OCI-LY7 (cell line): ENCODE results near the gene MS4A15. TPM values are rescaled to one million over a fixed set of nuclear protein-coding genes. Genes with fewer than 3 reads are reported as not detected.

Experiments
- BruUV-seq: library from RNA; stranded (reverse); fragments of 400-500 nt; replicated peaks from 2 replicates; lab custom pipeline; 2021; lab: Mats Ljungman, UMichigan
- CTCF ChIA-PET: fragments of 300-600 bp; sonication (Branson Sonifier 250); formaldehyde crosslinking; loops from one replicate; lab custom pipeline; 2022; ENCODE audit warnings: antibody characterized with exemption; ENCODE audit not compliant: unreplicated experiment; lab: Charles Lee
- POLR2A ChIA-PET: fragments of 300-600 bp; sonication (Branson Sonifier 250); formaldehyde crosslinking; loops from one replicate; lab custom pipeline; 2022; ENCODE audit warnings: antibody characterized with exemption; lab: Charles Lee
- DNase-seq: peaks from one replicate; pipeline ENCODE4 v3.0.0-alpha.2; 2015; ENCODE audit warnings: low spot score
- H2AFZ ChIP-seq: fragments of 200-600 bp; sonication (generic), shearing (Covaris generic); 2 replicates; pipeline ENCODE4 v1.6.1; 2014; ENCODE audit warnings: mild to moderate bottlenecking, antibody characterized with exemption, low read length, moderate library complexity
- H3K27ac ChIP-seq: fragments of 200-600 bp; sonication (generic); 2 replicates; pipeline ENCODE4 v1.5.1; 2014; ENCODE audit warnings: mixed run types, low read depth, mild to moderate bottlenecking, moderate library complexity, low read length, inconsistent platforms; ENCODE audit not compliant: poor library complexity, severe bottlenecking
- H3K36me3 ChIP-seq: fragments of 200-600 bp; sonication (generic); 2 replicates; pipeline ENCODE4 v1.6.1; 2014; ENCODE audit warnings: mild to moderate bottlenecking, antibody characterized with exemption, low read length, moderate library complexity, mixed read lengths; ENCODE audit not compliant: insufficient read depth
- H3K4me1 ChIP-seq: fragments of 200-600 bp; sonication (generic); 2 replicates; pipeline ENCODE4 v1.5.1; 2014; ENCODE audit warnings: mild to moderate bottlenecking, low read length; ENCODE audit not compliant: insufficient read depth, poor library complexity, severe bottlenecking
- H3K4me2 ChIP-seq: fragments of 200-600 bp; sonication (generic); 2 replicates; pipeline ENCODE4 v1.6.1; 2014; ENCODE audit warnings: mild to moderate bottlenecking, low read length
- H3K4me3 ChIP-seq: fragments of 200-600 bp; sonication (generic); 2 replicates; pipeline ENCODE4 v1.5.1; 2014; ENCODE audit warnings: mild to moderate bottlenecking, low read depth, low read length; ENCODE audit not compliant: poor library complexity, severe bottlenecking
- H3K79me2 ChIP-seq: fragments of 200-600 bp; sonication (generic); 2 replicates; pipeline ENCODE4 v1.6.1; 2016; ENCODE audit warnings: low read depth, mild to moderate bottlenecking, low read length, moderate library complexity, mixed read lengths; ENCODE audit not compliant: insufficient read depth
- H3K9me2 ChIP-seq: fragments of 200-600 bp; sonication (generic); 2 replicates; pipeline ENCODE4 v1.6.1; 2016; ENCODE audit warnings: mild to moderate bottlenecking, low read length, mixed read lengths; ENCODE audit not compliant: insufficient read depth
- H3K9me3 ChIP-seq: fragments of 200-600 bp; sonication (generic); 2 replicates; pipeline ENCODE4 v1.6.1; 2014; ENCODE audit warnings: mild to moderate bottlenecking, mixed run types, low read length, mixed read lengths
- H4K20me1 ChIP-seq: fragments of 200-600 bp; sonication (generic); 2 replicates; pipeline ENCODE4 v1.6.1; 2014; ENCODE audit warnings: mild to moderate bottlenecking, antibody characterized with exemption, low read length, moderate library complexity, mixed read lengths; ENCODE audit not compliant: insufficient read depth
- CTCF ChIP-seq: fragments of 200-600 bp; sonication (generic); conservative IDR thresholded peaks from 2 replicates; pipeline ENCODE4 v1.5.1; 2014; ENCODE audit warnings: mild to moderate bottlenecking, antibody characterized with exemption, low read length, moderate library complexity, mixed read lengths
- EZH2phosphoT487 ChIP-seq: fragments of 200-600 bp; sonication (generic); IDR thresholded peaks from 2 replicates; pipeline ENCODE4 v1.6.1; 2018; ENCODE audit warnings: low read depth, borderline replicate concordance, mild to moderate bottlenecking, mixed run types, antibody characterized with exemption, low read length, moderate library complexity, mixed read lengths
- intact Hi-C: fragments of 100-400 bp; cut with micrococcal nuclease; formaldehyde crosslinking; loops from one replicate; pipeline ENCODE4 v1.10.0; 2022; ENCODE audit not compliant: unreplicated experiment
- total RNA-seq, 2 experiments: library from RNA; depleted of rRNA in 1 of 2; stranded (reverse); fragments of >200 nt in 1 of 2; shearing (Covaris generic) in 1 of 2; gene quantifications; 2 replicates each; pipeline ENCODE4 v1.2.3, GENCODE V29; 2014 to 2022

MS4A15 gene
- total RNA-seq, 2 experiments from 2014 or later, result not detected

- no peaks in the 10 kb centered on the region for H4K20me1 ChIP-seq
- H2AFZ ChIP-seq, result no peak overlapping the region
- no peaks in the 10 kb centered on the region for H3K9me2 ChIP-seq
- CTCF ChIA-PET, result no interaction called here
- H3K9me3 ChIP-seq, result no peaks in the 10 kb centered on the region
- H3K4me1 ChIP-seq, result no peaks in the 10 kb centered on the region
- H3K36me3 ChIP-seq, result no peaks in the 10 kb centered on the region
- H3K79me2 ChIP-seq, result no peaks in the 10 kb centered on the region
- no peak overlapping the region for H3K4me2 ChIP-seq
- BruUV-seq, result no TSS peak
- intact Hi-C loops, result no loop called here
- no peak overlapping the region for H3K27ac ChIP-seq
- H3K4me3 ChIP-seq, result no peak overlapping the region
- no peak for DNase-seq
- TF ChIP-seq EZH2phosphoT487 (no peak), CTCF (no peak)
- POLR2A ChIA-PET, result no interaction called here
Observed at GRCh38 chr11:60741421-60741820, 15.2 kb upstream of the MS4A15 start.

- CTCF ChIA-PET, result no interaction called here
- intact Hi-C loops, result no loop called here
- POLR2A ChIA-PET, result no interaction called here
Observed at GRCh38 chr11:60743058-60743457, 13.6 kb upstream of the MS4A15 start.

GRCh38 chr11:60744114-60744513, 12.6 kb upstream of the MS4A15 start:
- Histone ChIP-seq H4K20me1 (no peaks in the 10 kb centered on the region), H3K4me1 (no peaks in the 10 kb centered on the region), H3K9me3 (no peaks in the 10 kb centered on the region), H3K9me2 (no peaks in the 10 kb centered on the region), H3K27ac (no peak overlapping the region), H3K79me2 (no peaks in the 10 kb centered on the region), H3K36me3 (no peaks in the 10 kb centered on the region), H3K4me3 (no peak overlapping the region), H3K4me2 (no peak overlapping the region), H2AFZ (no peak overlapping the region)
- intact Hi-C loops, result no loop called here
- DNase-seq, result no peak
- CTCF ChIA-PET, result no interaction called here
- TF ChIP-seq CTCF (no peak), EZH2phosphoT487 (no peak)
- BruUV-seq, result no TSS peak
- POLR2A ChIA-PET, result no interaction called here

More at GRCh38 chr11:60743058-60743457, 13.6 kb upstream of the MS4A15 start:
- Histone ChIP-seq H3K4me1 (no peaks in the 10 kb centered on the region), H3K36me3 (no peaks in the 10 kb centered on the region), H3K9me2 (no peaks in the 10 kb centered on the region), H3K27ac (no peak overlapping the region), H3K4me3 (no peak overlapping the region), H4K20me1 (no peaks in the 10 kb centered on the region), H3K9me3 (no peaks in the 10 kb centered on the region), H3K79me2 (no peaks in the 10 kb centered on the region), H2AFZ (no peak overlapping the region), H3K4me2 (no peak overlapping the region)
- TF ChIP-seq CTCF, result no peak
- TF ChIP-seq EZH2phosphoT487, result no peak
- no peak for DNase-seq
- no TSS peak for BruUV-seq
